Left cardiac atrium (tissue), 4 donors: ENCODE results near the gene CARNS1. TPM values are rescaled to one million over a fixed set of nuclear protein-coding genes. Genes with fewer than 3 reads are reported as not detected.

Source experiments
- ATAC-seq, 2 donors: fragments of 200-7000 bp; cut with Tn5 transposase; one replicate each; pipeline ENCODE4 v1.9.1; 2020; ENCODE audit warnings: mild to moderate bottlenecking in 2 of 2, moderate library complexity in 2 of 2
- DNase-seq: peaks from one replicate; pipeline ENCODE4 v3.0.0-alpha.2; 2020
- intact Hi-C, 2 donors: fragments of 100-400 bp; cut with DNase I; formaldehyde crosslinking; loops; one replicate each; pipeline versions ENCODE4 v1.14.1 to v1.15.1; 2022 to 2023
- total RNA-seq, 2 donors: library from RNA; stranded (reverse); fragmentation: NEBNext Ultra II Directional; extraction: Animal tissue kit (Norgen Biotek cat#: 25700); gene quantifications; one replicate each; pipeline ENCODE4 v1.2.1, GENCODE V29; 2021
- donor health status: DM: no; HTN: yes; CAD: no.
- donor health status: DM: no; HTN: yes; CAD: no; lungs with severe emphysema.
- donor health status: DM: yes; HTN: yes; CAD: no.
- donor health status: Dilated cardiomyopathy.

Gene CARNS1
- total RNA-seq, 2 donors from 2014 or later = 6.6 to 11.9 TPM

DNA sequence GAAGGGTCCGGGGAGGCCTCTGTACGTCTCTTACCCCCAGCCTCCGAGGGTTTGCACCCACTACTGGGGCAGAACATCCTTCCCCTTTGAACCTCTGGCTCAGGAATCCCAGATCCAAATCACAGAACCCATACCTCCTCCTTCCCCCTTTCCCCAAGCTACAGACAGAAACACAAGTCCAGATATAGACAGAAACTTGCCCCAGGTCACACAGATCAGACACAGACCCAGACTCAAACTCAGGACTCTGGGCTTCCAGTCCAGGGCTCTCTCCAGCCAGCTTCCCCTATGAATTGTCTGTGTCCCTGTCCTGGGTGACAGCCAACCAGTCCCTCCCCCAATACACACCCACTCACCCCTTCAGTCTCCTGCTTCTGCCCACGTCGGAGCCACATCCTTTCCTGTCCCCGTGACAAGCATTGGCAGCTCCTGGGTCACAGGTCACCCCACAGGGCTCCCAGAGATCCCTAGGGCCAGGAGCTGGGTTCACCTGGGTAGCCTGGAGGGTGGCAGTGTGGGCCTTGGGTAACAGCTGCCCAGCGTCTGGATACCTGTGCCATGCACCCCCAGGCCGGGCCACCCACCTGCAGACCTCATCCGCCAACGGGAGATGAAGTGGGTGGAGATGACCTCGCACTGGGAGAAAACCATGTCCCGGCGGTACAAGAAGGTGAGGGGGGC is 10.8 kb upstream of the CARNS1 start:
- ATAC-seq = no peak
- DNase-seq = no peak
- intact Hi-C loops = loop anchor here (5.0 to 10.0 kb wide), 3 partner anchors 60 to 103 kb away; partner anchors contain the start of genes CDK2AP2 (in 1 of the 2), PITPNM1 (in 1 of the 2) and TMEM134 (in 1 of the 2)

DNA sequence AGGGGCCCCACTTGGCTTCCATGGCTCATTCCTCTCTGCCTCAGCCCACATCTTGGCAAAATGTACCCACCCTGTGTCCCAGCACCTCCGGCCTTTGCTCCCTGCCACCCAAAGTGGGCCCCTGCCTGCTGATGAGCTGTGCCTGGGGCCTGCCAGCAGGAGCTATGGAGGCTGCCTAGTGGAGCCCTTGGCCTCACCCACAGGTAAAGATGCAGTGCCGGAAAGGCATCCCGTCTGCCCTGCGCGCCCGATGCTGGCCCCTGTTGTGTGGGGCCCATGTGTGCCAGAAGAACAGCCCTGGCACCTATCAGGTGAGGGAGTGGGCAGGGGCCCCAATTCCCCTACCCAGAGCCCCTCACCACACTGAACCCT is 10.3 kb upstream of the CARNS1 start:
- intact Hi-C loops = loop anchor here in 1 of 2 donors (10.0 kb wide), 1 partner anchor 60 kb away; the partner anchor contains the start of gene TMEM134
- ATAC-seq = no peak
- DNase-seq = no peak

DNA sequence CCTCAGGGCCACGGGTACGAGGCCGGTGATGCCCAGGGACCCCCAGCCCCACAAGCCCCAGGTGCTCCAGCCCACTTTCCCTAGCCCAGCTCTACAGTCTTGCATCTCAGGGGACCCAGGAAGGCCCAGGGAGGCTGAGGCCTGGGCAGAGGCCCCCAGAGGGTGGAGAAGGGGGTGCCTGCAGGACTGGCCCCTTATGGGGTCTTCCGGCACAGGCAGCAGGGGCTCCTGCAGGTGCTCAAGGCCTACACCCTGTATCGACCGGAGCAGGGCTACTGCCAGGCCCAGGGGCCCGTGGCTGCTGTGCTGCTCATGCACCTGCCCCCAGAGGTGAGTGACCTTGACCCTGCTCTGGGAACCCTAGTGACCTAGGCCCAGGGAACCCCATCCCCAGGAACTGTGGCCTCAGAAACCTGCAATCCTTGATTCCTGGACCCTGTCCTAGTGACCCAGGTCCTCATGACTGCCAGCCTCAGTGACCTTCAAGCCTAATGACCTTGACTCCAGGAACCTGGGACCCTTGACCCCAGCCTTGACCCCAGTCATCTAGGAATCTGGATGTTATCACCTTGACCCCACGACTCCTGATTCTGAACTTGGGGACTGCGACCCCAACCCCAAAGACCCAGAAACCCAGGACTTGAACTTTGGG is 9.7 kb upstream of the CARNS1 start:
- ATAC-seq (no peak), DNase-seq (no peak)
- intact Hi-C loops = loop anchor here in 1 of 2 donors (10.0 kb wide), 1 partner anchor 59 kb away; the partner anchor contains the start of gene TMEM134

DNA sequence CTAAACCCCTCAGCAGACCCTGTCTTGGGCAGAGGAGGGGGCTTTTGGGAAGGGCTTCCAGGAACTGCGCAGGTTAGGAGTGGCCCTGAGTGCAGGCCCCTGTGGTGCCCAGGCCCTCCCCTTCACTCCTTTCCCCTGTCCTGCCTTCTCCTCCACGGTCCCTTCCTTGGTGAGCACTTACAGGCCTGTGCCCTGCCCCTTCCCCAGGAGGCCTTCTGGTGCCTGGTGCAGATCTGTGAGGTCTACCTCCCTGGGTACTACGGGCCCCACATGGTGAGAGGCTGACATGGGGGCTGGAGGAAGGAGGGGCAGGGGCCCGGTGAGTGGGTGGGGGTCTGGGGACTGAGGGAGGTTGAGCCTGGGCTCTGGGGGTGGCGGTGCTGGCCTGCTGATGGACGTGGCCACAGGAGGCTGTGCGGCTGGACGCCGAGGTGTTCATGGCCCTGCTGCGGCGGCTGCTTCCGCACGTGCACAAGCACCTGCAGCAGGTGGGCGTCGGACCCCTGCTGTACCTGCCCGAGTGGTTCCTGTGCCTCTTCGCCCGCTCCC is 9.0 kb upstream of the CARNS1 start:
- no peak for ATAC-seq
- intact Hi-C loops = loop anchor here in 1 of 2 donors (10.0 kb wide), 1 partner anchor 58 kb away; the partner anchor contains the start of gene TMEM134
- DNase-seq = no peak

DNA sequence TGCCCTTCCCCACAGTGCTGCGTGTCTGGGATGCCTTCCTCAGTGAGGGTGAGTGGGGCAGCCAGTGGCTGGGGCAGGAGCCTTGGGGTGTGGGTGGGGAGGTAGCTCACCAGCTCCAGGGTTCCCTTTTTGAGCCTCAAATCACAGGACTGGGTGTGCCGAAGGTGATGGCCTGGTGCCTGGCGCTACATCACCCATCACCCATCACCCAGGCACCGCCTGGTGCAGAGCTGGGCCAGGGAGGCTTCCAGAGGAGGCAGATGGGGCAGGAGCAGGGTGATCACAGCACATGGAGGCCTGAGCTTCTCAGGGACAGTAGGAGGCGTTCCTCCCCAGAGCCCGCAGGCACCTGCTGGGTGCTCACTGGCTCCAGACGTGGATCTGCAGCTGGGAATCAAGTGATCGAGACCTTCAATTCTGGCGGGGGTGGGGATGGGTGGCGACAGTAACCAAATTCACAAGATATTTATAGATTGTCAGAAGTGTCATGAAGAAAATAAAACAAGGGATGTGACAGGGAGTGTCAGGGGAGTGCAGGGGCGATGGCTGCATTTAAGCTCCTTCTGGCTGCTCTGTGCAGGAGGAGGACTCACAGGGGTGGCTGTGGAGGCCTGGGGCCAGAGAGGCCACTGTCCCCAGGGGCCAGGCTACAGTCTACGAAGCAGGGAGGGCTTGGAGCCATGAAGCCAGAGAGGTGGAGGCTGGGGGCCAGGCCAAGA is 8.3 kb upstream of the CARNS1 start:
- peak; percentile 28 to 40 for ATAC-seq
- intact Hi-C loops = loop anchor here in 1 of 2 donors (10.0 kb wide), 1 partner anchor 58 kb away; the partner anchor contains the start of gene TMEM134
- no peak for DNase-seq

DNA sequence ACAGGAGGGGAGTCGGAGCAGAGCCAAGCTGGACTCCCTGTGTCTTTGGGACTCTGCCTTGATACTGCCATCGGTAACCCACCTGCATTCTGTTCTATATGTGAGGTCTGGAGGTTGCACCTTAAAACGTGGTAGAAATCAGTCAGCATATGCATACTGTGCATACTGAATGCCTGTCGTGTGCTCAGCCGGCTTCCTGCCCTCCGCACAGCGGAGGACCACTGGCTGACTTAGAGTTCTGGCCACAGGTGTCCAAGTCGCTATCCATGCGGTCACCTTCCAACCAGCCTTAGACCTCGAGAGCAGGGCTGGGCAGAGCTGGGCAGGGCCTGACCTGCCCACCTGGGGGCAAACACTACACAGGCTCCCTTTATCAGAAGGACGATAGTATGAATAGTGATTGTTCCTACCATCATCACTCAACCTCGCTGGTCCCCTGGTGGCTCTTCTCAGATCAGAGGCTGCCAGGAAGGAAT is 7.8 kb upstream of the CARNS1 start:
- ATAC-seq (no peak), DNase-seq (no peak)
- intact Hi-C loops = loop anchor here in 1 of 2 donors (10.0 kb wide), 1 partner anchor 57 kb away; the partner anchor contains the start of gene TMEM134

DNA sequence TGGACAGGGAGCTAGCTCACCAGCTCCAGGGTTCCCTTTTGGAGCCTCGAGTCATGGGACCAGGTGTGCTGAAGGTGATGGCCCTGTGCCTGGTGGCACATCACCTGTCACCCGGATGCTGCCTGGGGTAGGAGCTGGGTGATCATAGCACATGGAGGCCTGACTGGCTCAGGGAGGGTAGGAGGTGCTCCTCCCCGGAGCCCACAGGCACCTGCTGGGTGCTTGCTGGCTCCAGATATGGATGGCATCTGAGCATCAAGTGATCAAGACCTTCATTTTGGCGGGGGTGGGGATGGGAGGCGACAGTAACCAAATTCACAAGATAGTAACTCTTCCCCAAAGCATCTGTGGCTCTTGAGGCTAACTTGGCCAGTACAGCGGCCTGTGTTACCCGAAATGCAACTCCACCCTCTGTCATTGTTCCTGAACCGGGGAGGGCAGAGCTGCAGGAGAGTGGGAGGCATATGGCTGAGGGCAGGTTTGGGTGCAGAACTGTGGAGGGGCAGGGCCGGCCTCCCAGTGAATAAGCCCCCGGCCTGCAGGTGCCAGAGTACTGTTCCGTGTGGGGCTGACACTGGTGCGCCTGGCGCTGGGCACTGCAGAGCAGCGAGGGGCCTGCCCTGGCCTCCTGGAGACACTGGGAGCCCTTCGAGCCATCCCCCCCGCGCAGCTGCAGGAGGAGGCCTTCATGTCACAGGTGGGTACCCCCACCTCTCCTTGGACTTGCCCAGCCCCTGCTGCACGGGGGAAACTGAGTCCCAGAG is 6.9 kb upstream of the CARNS1 start:
- intact Hi-C loops = loop anchor here in 1 of 2 donors (10.0 kb wide), 1 partner anchor 56 kb away; the partner anchor contains the start of gene TMEM134
- ATAC-seq = no peak

DNA sequence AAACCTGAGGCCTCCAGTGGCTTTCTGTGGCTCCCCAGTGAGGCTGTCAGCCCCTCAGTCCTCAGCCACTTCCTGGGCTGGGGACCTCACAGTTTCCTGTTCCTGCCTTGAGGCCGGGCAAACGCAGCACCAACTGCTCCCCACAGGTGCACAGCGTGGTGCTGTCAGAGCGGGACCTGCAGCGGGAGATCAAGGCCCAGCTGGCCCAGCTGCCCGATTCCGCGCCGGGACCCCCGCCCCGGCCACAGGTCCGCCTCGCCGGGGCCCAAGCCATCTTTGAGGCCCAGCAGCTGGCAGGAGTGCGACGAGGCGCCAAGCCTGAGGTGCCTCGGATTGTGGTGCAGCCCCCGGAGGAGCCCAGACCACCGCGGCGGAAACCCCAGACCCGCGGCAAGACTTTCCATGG is 6.2 kb upstream of the CARNS1 start:
- peak in 1 of 2 donors; percentile 14 for ATAC-seq
- intact Hi-C loops = loop anchor here in 1 of 2 donors (10.0 kb wide), 1 partner anchor 56 kb away; the partner anchor contains the start of gene TMEM134
- no peak for DNase-seq

More for the DNA sequence above, 6.9 kb upstream of the CARNS1 start:
- DNase-seq = no peak

DNA sequence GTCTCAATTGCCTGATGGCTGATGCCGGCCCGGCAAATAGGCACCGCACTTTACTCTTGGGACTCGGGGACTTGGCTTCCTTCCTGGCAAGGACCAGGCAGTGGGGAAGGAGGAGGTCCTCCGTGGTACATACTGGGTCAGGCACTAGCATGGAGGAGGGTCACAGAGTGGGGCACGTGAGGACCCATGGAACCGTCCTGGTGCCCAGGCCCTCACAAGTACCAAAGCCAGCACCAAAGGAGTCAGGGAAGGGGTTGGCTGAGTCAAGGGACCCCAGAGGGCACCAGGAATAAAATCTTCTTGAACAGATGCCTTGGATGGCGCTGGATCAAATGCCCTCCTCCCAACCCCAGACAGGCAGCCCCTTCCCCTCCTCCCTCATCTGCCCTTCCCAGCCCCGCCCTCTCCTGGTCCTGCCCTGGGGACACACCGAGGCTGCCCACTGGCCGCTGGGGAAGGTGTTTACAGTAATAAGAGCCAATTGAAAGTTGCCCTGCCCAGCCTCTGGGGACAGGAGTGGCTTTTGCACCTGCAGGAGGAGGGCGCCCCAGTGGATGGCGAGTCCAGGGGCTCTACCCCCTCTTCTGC is 5.6 kb upstream of the CARNS1 start:
- DNase-seq (no peak), ATAC-seq (no peak)
- intact Hi-C loops = loop anchor here in 1 of 2 donors (10.0 kb wide), 1 partner anchor 55 kb away; the partner anchor contains the start of gene TMEM134

DNA sequence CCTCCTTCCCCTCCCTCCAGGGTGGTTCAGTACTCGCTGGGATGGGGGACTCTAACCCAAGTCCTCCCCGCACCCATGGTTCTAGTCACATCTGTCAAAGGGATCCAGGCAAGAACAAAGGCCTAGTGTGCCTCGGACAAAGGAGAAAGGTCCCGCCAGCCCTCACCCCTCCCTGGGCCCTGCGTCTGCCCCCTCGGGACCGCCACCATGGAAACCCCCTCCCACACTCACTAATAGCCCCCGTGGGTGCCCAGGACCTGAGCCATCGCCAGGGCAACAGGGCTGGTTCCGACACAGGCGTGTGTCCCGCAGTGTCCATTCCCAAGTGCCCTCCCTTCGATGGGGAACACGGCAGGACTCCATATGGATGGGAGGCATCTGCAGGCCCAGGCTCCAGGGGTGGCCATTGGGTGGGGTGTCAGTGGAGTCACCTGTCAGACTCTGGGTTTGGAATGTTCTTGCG is 5.1 kb upstream of the CARNS1 start:
- ATAC-seq = no peak
- DNase-seq = no peak
- intact Hi-C loops = no loop called here

DNA sequence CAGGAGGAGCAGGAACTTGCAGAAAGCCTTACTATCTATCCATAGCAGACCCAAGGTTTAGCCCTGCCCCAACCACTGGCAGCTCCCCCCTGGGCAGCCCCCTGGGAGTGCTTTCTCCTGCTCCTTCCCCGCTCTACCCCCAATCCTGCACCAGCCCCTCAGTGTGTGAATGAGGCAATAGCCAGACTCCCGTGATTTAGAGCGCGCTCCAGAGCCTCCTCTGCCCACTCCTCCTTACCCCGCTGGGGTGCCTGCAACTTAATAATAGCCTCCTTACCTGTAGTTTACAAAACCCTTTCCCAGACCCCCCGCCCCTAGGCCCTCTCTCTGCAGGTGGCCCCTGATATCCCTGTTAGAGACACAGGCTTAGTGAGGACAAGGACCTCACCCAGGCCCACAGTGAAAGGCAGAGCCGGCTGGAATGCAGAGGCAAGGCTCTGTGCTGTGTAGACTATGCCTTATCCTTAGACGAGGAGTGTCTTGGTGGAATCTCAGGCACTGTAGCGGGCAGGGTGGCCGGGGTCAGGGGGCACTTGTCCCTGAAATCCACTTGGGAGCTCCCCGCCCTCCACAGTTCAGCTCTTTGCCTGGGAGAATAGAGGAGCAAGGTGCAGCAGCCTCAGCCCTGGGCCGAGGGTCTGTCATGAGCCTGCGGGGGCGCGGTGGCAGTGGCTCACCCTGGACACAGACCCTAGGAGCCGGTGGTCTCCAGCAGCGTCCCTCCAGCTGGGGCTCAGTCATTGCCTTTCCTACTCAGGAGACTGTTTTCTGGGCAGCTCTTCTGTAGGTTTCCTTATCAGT is 4.3 kb upstream of the CARNS1 start:
- ATAC-seq (no peak), DNase-seq (no peak)
- intact Hi-C loops = no loop called here

DNA sequence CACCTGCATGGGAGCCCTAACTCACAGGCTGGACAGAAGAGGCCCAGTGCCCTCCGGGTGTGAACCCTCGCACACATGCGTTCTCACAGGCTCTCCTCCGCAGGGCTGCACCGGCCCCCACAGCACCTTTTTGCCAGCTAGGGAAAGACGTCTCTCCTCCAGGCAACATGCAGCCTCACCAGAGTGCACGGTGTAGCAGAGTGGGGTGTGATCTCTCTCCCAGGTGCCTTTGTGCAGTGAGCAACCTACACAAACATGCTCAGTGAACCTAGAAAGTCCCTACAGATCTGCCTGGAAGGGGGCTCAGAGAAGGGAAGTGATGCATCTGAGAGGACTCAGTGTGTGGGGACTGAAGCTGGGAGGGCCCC is 3.7 kb upstream of the CARNS1 start:
- intact Hi-C loops = no loop called here
- DNase-seq (no peak), ATAC-seq (no peak)

DNA sequence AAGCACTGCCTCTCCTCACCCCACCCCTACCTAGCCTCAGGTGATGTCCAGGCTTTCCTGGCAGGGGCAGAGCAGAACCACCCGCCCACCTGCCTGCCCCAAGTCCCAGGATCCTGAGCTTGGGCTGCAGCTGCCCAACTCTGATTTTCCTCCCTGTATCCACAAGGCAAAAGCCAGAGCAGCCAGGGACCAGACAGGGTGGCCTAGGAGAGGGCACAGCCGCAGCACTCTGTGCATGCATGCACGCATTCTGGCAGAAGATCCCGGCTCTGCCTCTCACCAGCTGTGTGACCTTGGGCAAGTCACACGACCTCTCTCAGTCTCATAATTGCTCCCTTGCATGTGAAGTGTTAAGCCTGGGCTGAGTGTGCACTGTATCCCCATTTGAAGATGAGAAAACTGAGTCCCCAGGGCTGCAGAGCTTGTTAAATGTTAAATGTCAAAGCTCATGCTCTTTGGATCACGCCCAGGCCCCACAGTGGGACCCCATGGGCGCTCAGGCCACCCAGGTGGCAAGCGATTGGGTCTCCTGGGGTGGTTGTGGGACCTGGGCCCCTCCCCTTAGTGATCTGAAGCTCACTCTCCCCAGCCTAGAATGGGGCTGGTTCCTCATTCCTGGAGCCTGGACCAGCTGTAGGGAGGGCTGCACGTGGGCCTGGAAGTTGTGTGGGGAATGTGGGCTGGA is 2.8 kb upstream of the CARNS1 start:
- intact Hi-C loops = no loop called here
- DNase-seq = no peak
- ATAC-seq = no peak

DNA sequence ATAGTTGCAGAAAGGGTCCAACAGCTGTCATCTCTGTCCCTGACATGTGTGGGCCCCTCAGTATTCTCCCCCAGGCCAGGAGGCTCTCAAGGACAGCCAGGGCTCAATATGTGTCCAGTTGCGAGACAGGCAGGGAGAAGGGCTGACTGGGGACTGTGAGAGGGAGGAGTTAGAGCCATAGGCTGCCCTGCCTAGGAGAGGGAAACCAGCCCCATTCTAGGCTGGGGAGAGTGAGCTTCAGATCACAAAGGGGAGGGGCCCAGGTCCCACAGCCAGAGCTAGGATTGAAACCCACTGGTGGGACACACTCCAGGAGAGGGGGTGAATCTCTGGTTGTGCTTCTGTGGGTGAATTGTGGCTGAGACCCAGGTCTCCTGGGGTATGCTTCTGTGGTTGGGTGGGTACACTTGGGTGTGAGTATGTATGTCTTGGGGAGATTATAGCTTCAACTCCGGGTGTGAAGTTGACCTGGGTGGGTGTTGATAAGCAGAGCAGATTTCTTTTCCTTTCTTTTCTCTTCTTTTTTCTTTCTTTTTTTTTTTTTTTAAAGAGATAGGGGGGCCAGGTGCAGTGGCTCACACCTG is 2.1 kb upstream of the CARNS1 start:
- DNase-seq (no peak), ATAC-seq (no peak)
- intact Hi-C loops = no loop called here

DNA sequence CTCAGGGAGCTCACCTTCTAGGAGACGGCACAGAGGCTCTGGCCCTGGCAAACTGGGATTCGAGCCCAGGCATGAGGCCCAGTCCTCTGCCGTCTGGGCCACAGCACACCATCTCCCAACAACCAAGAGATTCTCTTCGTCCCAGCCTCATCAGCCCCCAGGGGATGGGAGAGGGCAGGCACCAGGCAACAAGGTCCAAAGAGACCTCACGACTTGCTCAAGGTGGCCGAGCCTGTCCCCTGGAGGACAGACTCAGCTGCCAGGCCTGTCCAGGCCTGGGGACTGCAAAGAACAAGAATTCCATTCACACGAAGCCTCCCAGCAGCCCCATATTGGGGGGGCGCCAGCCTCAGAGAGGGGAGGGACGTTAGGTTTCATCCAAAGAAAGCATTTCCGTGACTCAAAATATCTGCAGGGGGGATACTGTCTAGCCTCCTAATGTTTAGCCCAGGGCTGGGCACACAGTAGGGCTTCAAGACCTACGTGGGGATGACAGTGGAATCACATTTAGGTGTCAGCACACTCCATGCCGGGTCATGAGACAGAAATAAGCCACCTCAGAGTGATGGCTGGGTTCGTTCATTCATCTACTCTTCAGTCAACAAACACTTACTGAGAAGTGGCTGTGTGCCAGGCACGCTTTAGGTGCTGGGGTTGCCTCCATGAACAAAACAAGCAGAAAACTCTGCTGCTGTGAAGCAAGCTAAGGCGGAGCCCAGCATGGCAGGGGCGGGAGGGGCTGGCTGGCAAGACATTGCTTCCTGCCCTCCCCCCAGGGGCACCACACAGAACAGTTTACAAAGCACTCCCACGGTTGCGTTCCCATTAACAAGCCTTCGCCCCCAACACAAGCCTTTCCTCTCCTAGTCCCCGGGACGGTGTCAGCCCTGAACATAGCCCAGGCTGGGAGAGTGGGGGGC is 1.2 kb downstream of the CARNS1 start:
- intact Hi-C loops = no loop called here

More for the DNA sequence above, 1.2 kb downstream of the CARNS1 start:
- DNase-seq (peak; percentile 73), ATAC-seq (no peak)
